ENCODE results near the gene ARFRP1.
"Not testable (repeated sequence)": the region's sequence is repeated elsewhere in the genome, so short reads cannot be mapped to it uniquely, and the experiment has no call there.

The ARFRP1 gene

DNA sequence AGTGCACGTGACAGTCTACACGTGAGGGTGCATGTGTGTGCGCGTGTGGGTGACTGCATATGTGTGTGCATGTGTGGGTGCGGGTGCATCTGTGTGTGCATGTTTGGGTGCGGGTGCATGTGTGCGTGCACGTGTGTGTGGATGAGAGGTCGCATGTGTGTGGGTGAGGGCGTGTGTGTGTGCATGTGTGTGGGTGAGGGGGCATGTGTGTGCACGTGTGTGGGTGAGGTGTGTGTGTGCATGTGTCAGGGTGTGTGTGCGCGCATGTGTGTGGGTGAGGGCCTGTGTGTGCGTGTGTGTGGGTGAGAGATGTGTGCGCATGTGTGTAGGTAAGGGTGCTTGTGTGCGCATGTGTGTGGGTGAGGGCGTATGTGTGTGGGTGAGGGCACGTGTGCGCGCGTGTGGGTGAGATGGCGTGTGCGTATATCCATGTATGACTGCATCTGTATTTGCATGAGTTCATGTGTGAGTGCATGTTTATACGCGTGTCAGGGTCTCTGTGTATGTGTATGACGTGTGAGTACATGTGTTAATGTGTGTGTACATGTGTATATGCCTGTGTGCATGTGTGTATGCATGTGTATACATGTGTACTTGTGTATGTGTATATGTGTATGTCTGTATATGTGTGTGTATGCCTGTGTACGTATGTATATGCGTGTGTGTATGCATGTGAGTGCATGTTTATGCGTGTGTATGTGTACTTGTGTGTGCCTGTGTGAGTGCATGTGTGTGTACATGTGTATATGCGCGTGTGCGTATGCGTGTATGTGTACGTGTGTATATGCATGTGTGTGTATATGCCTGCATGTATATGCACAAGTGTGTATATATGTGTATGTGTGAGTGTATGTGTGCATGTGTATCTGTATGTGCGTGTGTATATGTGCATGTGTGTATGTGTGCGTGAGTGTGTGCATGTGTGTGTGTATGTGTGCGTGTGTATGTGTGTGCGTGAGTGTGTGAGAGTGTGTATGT, 24.6 kb upstream of the ARFRP1 start:
- DNase-seq, result no peak

DNA sequence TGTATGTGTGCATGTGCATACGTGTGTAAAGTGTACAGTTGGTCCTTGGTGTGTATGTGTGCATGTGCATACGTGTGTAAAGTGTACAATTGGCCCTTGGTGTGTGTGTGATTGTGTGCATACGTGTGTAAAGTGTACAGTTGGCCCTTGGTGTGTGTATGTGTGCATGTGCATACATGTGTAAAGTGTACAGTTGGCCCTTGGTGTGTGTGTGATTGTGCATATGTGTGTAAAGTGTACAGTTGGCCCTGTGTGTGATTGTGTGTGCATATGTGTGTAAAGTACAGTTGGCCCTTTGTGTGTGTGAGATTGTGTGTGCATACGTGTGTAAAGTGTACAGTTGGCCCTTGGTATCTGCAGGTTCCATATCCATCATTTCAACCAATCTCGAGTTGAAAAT, 23.6 kb upstream of the ARFRP1 start:
- no peak for DNase-seq

- DNase-seq, result not testable (repeated sequence)
These were observed 22.5 kb upstream of the ARFRP1 start for GRCh38 chr20:63730189-63730733.

DNA sequence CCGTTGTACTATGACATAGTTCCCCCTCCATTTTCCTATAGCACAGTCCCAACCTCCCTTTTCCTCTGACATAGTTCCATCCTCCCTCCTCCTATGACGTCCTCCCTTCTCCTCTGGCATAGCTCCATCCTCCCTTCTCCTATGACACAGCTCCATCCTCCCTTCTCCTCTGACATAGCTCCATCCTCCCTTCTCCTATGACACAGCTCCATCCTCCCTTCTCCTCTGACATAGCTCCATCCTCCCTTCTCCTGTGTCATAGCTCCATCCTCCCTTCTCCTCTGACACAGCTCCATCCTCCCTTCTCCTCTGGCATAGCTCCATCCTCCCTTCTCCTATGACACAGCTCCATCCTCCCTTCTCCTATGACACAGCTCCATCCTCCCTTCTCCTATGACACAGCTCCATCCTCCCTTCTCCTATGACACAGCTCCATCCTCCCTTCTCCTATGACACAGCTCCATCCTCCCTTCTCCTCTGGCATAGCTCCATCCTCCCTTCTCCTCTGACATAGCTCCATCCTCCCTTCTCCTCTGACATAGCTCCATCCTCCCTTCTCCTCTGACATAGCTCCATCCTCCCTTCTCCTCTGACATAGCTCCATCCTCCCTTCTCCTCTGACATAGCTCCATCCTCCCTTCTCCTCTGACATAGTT, 15.3 kb upstream of the ARFRP1 start:
- not testable (repeated sequence) for DNase-seq

DNA sequence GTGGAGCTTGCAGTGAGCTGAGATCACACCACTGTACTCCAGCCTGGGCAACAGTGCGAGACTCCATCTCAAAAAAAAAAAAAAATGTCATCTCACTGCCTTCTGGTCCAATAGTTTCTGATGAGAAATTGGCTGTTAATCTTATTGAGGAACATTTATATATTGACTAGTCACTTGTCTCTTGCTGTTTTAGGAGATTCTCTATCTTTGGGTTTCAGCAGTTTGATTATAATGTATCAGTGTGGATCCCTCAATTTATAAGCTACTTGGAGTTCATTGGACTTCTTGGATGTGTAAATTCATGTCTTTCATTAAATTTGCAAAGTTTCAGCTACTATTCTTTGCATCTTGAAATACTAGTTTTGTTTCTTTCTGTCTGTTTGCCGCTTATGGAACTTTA, 11.2 kb upstream of the ARFRP1 start:
- DNase-seq, result no peak

GRCh38 chr20:63714858-63715257, 7.1 kb upstream of the ARFRP1 start:
- no peak for DNase-seq

DNA sequence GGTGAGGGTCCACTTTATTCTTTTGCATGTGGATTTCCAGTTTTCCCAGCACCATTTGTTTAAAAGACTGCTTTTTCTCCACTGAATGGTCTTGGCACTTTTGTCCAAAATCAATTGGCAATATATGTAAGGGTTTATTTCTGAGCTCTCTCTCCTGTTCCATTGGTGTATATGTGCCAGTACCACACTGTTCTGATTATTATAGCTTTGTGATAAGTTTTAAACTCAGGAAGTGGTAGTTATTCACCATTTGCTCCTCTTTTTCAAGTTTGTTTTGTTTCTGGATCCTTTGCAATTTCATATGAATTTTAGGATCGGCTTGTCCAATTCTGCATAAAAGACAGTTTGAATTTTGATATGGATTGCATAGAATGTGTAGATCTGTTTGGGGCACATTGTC, 4.4 kb upstream of the ARFRP1 start:
- no peak for DNase-seq

- DNase-seq, result no peak
These were observed 3.4 kb upstream of the ARFRP1 start for GRCh38 chr20:63711085-63711645.

- DNase-seq, result no peak
These were observed 1.4 kb upstream of the ARFRP1 start for GRCh38 chr20:63709149-63709527.

DNA sequence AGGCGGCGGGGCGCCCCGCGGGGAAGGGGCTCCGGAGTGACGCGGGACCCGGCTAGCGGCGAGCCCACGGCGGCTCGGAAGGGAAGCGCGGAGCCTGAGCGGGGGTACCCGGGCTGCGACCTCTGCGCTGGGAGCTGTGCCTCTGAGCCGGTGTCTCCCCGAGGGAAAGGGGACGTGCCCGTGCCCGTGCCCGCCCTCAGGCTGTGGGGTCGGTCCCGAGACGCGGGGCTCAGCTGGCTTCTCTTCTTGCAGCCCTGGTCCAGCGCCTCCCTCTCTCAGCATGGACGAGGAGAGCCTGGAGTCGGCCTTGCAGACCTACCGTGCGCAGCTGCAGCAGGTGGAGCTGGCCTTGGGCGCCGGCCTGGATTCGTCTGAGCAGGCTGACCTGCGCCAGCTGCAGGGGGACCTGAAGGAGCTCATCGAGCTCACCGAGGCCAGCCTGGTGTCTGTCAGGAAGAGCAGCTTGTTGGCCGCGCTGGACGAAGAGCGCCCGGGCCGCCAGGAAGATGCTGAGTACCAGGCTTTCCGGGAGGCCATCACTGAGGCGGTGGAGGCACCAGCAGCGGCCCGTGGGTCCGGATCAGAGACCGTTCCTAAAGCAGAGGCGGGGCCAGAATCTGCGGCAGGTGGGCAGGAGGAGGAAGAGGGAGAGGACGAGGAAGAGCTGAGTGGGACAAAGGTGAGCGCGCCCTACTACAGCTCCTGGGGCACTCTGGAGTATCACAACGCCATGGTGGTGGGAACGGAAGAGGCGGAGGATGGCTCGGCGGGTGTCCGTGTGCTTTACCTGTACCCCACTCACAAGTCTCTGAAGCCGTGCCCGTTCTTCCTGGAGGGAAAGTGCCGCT, 749 bp upstream of the ARFRP1 start:
- no peak for DNase-seq

DNA sequence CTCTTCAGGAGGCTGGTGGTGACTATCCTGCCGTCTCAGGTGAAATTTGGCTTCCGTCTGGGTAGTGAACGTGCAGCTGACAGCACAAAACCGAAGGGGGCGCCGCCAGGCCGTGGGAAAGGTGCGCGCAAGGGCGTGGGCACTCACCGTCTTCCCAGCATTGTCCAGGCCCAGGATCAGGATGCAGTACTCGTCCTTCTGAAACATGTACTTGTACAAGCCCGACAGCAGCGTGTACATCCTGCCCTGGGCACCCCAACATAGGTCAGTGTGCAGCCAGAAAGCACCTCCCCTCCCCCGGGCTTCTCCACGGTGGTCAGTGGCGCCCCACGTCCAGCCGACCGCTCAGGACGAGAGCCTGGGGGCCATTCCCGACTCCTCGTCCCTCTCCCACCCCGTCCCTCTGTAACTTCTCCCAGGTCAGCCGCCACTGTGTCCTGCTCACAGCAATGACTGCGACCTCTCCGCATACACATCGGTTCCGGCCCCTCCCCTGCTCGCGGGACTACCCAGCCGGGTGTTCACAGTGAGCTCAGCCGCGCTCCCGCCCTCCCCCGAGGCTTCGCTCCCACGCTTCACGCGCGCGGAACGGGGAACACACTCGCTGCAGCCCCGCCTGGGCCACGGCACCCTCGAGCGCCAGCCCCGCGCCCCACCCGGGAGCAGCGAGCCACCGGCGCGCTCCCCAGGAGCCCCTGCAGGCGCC, 771 bp downstream of the ARFRP1 start:
- DNase-seq, result peak; percentile 33

- DNase-seq, result no peak
These were observed 1.6 kb downstream of the ARFRP1 start for GRCh38 chr20:63706027-63706695.

DNA sequence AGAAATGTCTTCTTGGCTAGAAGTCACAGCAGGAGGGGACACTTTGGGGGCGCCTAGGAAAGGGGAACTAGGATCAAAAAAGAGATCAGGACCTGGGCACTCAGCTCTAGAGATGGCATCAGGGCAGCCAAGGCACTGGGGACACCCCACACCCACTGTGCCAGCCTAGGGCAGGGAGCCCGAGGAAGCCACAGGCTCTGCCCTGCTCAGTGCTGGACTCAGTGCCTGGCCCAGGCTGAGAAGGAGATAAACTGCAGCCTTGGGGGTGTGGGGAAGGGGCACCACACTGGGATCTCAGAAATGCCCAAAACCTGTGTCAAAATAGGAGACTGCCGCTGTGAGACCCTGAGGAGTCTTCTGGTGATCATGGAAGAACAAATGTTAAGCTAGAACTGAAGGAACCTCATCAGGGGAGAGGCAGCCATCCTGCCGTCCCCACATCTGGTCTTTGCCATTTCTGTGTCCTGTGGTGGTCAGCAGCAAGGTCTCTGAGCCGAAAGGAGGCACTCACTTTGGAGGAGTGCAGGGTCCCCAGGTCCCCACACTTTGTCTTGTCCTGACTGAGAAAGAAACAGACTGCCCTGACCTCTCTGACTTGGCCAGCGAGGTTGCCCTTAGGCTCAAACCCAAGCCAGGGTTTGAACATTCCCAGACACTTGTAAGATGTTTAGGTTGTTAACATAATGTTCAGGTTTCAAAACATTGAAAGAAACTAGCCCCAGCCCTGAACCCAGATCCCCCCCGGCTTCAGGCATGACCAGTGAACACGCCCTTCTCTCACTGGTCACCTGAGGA, 2.3 kb downstream of the ARFRP1 start:
- no peak for DNase-seq

DNA sequence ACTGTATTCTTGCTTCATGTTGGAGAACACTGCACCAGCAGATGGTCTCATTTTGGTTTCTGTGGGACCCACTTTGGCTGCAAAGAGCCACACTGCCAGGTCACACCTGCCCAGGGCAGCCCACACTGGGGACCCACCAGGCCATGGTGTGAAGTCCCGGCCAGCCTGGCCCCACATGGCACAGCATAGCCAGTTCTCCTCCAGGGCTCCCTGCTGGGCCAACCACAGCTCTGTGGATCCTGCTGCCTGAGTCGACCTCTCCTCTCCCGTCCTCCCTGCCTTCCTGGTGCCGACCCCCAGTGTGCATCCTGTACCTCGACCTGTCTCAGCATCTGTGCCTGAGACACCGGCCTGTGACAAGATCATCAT, 3.0 kb downstream of the ARFRP1 start:
- DNase-seq, result no peak

- no peak for DNase-seq
These were observed 3.6 kb downstream of the ARFRP1 start for GRCh38 chr20:63703976-63704748.

- no peak for DNase-seq
These were observed 4.3 kb downstream of the ARFRP1 start for GRCh38 chr20:63703471-63703975.

GRCh38 chr20:63702751-63703470, 4.9 kb downstream of the ARFRP1 start:
- DNase-seq, result no peak

GRCh38 chr20:63702036-63702665, 5.6 kb downstream of the ARFRP1 start:
- no peak for DNase-seq

Data from fibroblast of skin of back (primary cell).